ENCODE results near the gene PNMA1.
A peak's percentile ranks its signal among the peaks of the same experiment; 100 is the strongest.

The PNMA1 gene

GRCh38 chr14:73761618-73762355 lies 47.6 kb upstream of the PNMA1 start:
- TF ChIP-seq EZH2phosphoT487 (IDR thresholded peaks at IDR 0.05; ENCODE audit: low read depth) = no peak
- no peak for TF ChIP-seq CTCF (IDR thresholded peaks at IDR 0.05; ENCODE audit: low read depth, low read length)
- peak overlapping the region; percentile 70 for H3K9ac ChIP-seq (ENCODE audit: low read length)
- peaks cover 73% of the 10 kb centered on the region for H3K4me1 ChIP-seq (ENCODE audit: low read length)
- no peak overlapping the region for H2AFZ ChIP-seq (ENCODE audit: low read depth, low read length)
- peaks cover 77% of the 10 kb centered on the region for H3K79me2 ChIP-seq (ENCODE audit: low read length)
- no peaks in the 10 kb centered on the region for H3K27me3 ChIP-seq (ENCODE audit: low read depth, low read length)
- H3K4me3 ChIP-seq (ENCODE audit: low read length) = peak overlapping the region; percentile 87
- H3K9me3 ChIP-seq (ENCODE audit: insufficient read depth, low read length) = no peaks in the 10 kb centered on the region
- H3K27ac ChIP-seq (ENCODE audit: low read length) = peak overlapping the region; percentile 85
- peaks cover 27% of the 10 kb centered on the region for H4K20me1 ChIP-seq (ENCODE audit: insufficient read depth, low read length)
- peaks cover 12% of the 10 kb centered on the region for H3K36me3 ChIP-seq (replicated peaks; ENCODE audit: low read depth, low read length)
- peak overlapping the region; percentile 78 for H3K4me2 ChIP-seq (ENCODE audit: low read length)

- TF ChIP-seq CTCF (IDR thresholded peaks at IDR 0.05; ENCODE audit: low read depth, low read length) = no peak
- no peak for TF ChIP-seq EZH2phosphoT487 (IDR thresholded peaks at IDR 0.05; ENCODE audit: low read depth)
- H3K4me1 ChIP-seq (ENCODE audit: low read length) = peaks cover 81% of the 10 kb centered on the region
- peaks cover 33% of the 10 kb centered on the region for H4K20me1 ChIP-seq (ENCODE audit: insufficient read depth, low read length)
- H3K4me2 ChIP-seq (ENCODE audit: low read length) = peak overlapping the region; percentile 78
- peaks cover 86% of the 10 kb centered on the region for H3K79me2 ChIP-seq (ENCODE audit: low read length)
- no peak overlapping the region for H2AFZ ChIP-seq (ENCODE audit: low read depth, low read length)
- H3K27ac ChIP-seq (ENCODE audit: low read length) = peak overlapping the region; percentile 85
- H3K9ac ChIP-seq (ENCODE audit: low read length) = peak overlapping the region; percentile 70
- no peaks in the 10 kb centered on the region for H3K27me3 ChIP-seq (ENCODE audit: low read depth, low read length)
- H3K9me3 ChIP-seq (ENCODE audit: insufficient read depth, low read length) = no peaks in the 10 kb centered on the region
- H3K4me3 ChIP-seq (ENCODE audit: low read length) = peak overlapping the region; percentile 87
- peaks cover 12% of the 10 kb centered on the region for H3K36me3 ChIP-seq (replicated peaks; ENCODE audit: low read depth, low read length)
Observed at GRCh38 chr14:73760598-73761586, 46.7 kb upstream of the PNMA1 start.

- no peaks in the 10 kb centered on the region for H3K9me3 ChIP-seq (ENCODE audit: insufficient read depth, low read length)
- H3K27me3 ChIP-seq (ENCODE audit: low read depth, low read length) = no peaks in the 10 kb centered on the region
- peak overlapping the region; percentile 85 for H3K27ac ChIP-seq (ENCODE audit: low read length)
- peaks cover 35% of the 10 kb centered on the region for H4K20me1 ChIP-seq (ENCODE audit: insufficient read depth, low read length)
- no peak for TF ChIP-seq CTCF (IDR thresholded peaks at IDR 0.05; ENCODE audit: low read depth, low read length)
- TF ChIP-seq EZH2phosphoT487 (IDR thresholded peaks at IDR 0.05; ENCODE audit: low read depth) = no peak
- peak overlapping the region; percentile 99 for H3K4me2 ChIP-seq (ENCODE audit: low read length)
- peaks cover 12% of the 10 kb centered on the region for H3K36me3 ChIP-seq (replicated peaks; ENCODE audit: low read depth, low read length)
- H3K4me1 ChIP-seq (ENCODE audit: low read length) = peaks cover 81% of the 10 kb centered on the region
- peak overlapping the region; percentile 84 for H3K9ac ChIP-seq (ENCODE audit: low read length)
- H3K79me2 ChIP-seq (ENCODE audit: low read length) = peaks cover 87% of the 10 kb centered on the region
- peak overlapping the region; percentile 87 for H3K4me3 ChIP-seq (ENCODE audit: low read length)
- no peak overlapping the region for H2AFZ ChIP-seq (ENCODE audit: low read depth, low read length)
Observed at GRCh38 chr14:73759714-73760597, 45.8 kb upstream of the PNMA1 start.

Measured in OCI-LY3 (cell line).